ENCODE data around the gene GATAD2A.
"Not testable (repeated sequence)": the region's sequence is repeated elsewhere in the genome, so short reads cannot be mapped to it uniquely, and the experiment has no call there.

- TF ChIP-seq CTCF (IDR thresholded peaks at IDR 0.05 in 4 of 5, conservative IDR thresholded peaks at IDR 0.05 in 1 of 5); POLR2A (IDR thresholded peaks at IDR 0.05): not testable (repeated sequence)
These were observed 25.2 kb upstream of the GATAD2A start for GRCh38 chr19:19380316-19380715.
